PFSK-1 (cell line): ENCODE results near the gene LDLRAD4.

Experiments
- FOXP2 ChIP-seq: optimal IDR thresholded peaks from 2 replicates; pipeline ENCODE3; 2011; ENCODE audit warnings: borderline replicate concordance, control low read depth, inconsistent platforms; ENCODE audit not compliant: insufficient read depth; ENCODE audit errors: extremely low read length, extremely low read depth
- POLR2AphosphoS5 ChIP-seq: IDR thresholded peaks from 2 replicates; pipeline ENCODE4 v1.6.1; 2012; ENCODE audit warnings: low read depth, mild to moderate bottlenecking, control low read depth, low read length, moderate library complexity
- SIN3A ChIP-seq: IDR thresholded peaks from 2 replicates; pipeline ENCODE4 v1.6.1; 2012; ENCODE audit warnings: mild to moderate bottlenecking, low read length, moderate library complexity, borderline replicate concordance; ENCODE audit not compliant: insufficient read depth
- TAF1 ChIP-seq: IDR thresholded peaks from 2 replicates; pipeline ENCODE4 v1.6.1; 2012; ENCODE audit warnings: low read length, control low read depth, borderline replicate concordance; ENCODE audit not compliant: insufficient read depth
- TF ChIP-seq, protein P1 (sequence below), 2 experiments: IDR thresholded peaks; 2 replicates each; pipeline versions ENCODE4 v1.6.1 to v1.8.0; 2011 to 2012; ENCODE audit warnings: low read depth in 2 of 2, low read length in 2 of 2, control low read depth in 1 of 2, inconsistent platforms in 1 of 2, mild to moderate bottlenecking in 1 of 2, moderate library complexity in 1 of 2; ENCODE audit not compliant: insufficient read depth in 1 of 2

LDLRAD4 gene

DNA sequence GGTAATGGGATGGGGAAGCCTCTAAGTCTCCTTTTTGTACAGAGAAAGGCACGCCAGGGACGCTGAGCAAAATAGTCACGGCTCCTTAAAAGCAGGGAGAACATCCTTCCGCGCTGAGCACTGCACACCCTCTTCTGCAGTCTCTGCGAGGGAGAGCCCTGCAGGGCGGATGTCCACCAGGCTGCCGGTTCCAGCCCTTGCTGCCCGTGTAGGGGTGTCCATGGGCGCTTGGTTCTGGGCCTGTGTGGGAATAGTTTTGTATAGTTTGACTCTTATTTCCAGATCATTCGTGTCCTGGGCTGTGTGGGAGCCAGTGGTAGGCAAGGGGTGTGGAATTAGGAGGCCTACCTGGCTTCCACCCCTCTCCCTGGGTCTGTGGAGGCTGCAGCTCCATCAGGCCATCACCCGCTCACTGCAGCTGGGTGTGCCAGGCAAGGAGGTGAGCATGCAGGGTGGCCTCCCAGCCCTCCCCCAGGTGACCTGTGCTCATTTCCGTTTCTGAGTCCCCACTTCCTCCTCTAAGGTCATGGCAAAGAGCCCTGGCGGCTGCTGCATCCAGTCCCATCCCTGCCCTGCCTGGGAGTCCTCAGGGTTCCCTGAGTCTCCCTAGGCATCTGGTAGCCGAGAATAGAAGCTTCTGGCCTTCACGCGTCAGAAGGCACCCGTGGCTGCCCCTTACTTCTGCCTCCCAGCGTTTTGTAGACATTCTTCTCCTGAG is 202.6 kb downstream of the LDLRAD4 start:
- TF ChIP-seq POLR2AphosphoS5 (no peak), SIN3A (no peak)
- TF ChIP-seq, protein P1, sequence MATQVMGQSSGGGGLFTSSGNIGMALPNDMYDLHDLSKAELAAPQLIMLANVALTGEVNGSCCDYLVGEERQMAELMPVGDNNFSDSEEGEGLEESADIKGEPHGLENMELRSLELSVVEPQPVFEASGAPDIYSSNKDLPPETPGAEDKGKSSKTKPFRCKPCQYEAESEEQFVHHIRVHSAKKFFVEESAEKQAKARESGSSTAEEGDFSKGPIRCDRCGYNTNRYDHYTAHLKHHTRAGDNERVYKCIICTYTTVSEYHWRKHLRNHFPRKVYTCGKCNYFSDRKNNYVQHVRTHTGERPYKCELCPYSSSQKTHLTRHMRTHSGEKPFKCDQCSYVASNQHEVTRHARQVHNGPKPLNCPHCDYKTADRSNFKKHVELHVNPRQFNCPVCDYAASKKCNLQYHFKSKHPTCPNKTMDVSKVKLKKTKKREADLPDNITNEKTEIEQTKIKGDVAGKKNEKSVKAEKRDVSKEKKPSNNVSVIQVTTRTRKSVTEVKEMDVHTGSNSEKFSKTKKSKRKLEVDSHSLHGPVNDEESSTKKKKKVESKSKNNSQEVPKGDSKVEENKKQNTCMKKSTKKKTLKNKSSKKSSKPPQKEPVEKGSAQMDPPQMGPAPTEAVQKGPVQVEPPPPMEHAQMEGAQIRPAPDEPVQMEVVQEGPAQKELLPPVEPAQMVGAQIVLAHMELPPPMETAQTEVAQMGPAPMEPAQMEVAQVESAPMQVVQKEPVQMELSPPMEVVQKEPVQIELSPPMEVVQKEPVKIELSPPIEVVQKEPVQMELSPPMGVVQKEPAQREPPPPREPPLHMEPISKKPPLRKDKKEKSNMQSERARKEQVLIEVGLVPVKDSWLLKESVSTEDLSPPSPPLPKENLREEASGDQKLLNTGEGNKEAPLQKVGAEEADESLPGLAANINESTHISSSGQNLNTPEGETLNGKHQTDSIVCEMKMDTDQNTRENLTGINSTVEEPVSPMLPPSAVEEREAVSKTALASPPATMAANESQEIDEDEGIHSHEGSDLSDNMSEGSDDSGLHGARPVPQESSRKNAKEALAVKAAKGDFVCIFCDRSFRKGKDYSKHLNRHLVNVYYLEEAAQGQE (IDR thresholded peaks at IDR 0.05; ENCODE audit: insufficient read depth in 1 of 2, low read depth in 2 of 2, low read length in 2 of 2) = no peak

DNA sequence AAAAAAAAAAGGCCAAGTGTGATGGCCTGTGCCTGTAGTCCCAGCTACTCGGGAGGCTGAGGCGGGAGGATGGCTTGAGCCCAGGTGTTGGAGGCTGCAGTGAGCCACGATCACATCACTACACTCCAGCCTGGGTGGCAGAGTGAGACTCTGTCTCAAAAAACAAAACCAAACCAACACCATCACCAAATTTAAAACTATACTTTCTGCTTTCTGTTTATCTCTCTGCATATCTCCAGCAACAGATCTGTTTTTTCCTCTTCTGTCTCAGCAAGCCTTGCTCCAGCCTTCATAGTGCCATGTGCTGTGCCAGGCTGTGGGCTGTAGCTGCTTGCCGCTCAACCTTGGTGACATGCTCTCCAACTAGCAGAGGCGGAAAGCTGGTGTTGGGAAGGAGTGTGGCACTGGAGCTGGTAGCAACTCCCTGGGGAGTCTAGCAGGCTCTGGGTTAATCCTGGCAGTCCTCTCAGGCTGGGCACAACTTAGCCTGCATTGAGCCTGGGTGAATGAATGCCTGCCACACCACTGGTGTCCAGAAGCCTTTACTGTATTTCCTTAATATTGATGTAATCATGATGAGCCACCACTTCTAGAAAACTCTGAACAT is 204.1 kb downstream of the LDLRAD4 start:
- TF ChIP-seq, protein P1 (IDR thresholded peaks at IDR 0.05; ENCODE audit: insufficient read depth in 1 of 2, low read depth in 2 of 2, low read length in 2 of 2) = no peak
- TF ChIP-seq POLR2AphosphoS5 = no peak
- TF ChIP-seq SIN3A = no peak
- no peak for TF ChIP-seq TAF1
- no peak for TF ChIP-seq FOXP2

DNA sequence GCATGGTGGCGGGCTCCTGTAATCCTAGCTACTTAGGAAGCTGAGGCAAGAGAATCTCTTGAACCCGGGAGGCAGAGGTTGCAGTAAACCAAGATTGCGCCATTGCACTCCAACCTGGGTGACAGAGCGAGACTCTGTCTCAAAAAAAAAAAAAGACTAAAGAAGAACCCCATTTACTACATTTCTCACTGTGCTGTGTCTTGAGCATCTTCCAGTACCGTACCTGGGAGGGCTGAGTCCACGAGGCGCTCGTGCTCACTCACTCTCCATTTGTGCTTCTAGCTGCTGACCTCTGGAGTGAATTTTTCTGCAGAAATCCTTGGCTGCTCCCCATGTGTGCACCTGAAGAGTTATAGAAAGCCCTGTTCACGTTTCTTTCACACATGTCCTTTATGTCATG is 204.8 kb downstream of the LDLRAD4 start:
- TF ChIP-seq SIN3A (no peak), POLR2AphosphoS5 (no peak), TAF1 (no peak), FOXP2 (no peak)
- TF ChIP-seq, protein P1 (IDR thresholded peaks at IDR 0.05; ENCODE audit: insufficient read depth in 1 of 2, low read depth in 2 of 2, low read length in 2 of 2) = no peak

DNA sequence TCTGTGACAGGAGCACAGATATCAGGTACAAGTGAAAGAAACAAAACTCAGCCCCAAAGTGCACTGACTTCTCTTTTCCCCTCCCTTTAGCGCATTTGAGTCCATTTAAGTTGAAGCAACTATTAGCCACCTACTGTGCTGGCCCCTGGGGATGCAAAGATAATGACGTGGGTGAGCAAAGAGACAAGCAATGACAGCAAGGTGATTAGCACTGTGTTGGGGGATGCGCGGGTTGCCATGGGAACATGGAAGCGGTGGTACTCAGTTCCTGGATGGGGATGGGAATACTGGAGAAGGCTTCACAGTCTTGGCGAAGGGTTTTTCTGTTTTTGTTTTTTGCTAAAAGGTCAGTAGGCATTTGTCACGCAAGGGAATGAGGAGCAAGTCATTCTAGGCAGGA is 205.8 kb downstream of the LDLRAD4 start:
- TF ChIP-seq POLR2AphosphoS5 = no peak
- no peak for TF ChIP-seq SIN3A
- TF ChIP-seq, protein P1 (IDR thresholded peaks at IDR 0.05; ENCODE audit: insufficient read depth in 1 of 2, low read depth in 2 of 2, low read length in 2 of 2) = no peak
- TF ChIP-seq TAF1 = no peak
- no peak for TF ChIP-seq FOXP2
